Measurements from ENCODE around the gene RIMBP3B.
"Not testable (repeated sequence)": the region's sequence is repeated elsewhere in the genome, so short reads cannot be mapped to it uniquely, and the experiment has no call there.

DNA sequence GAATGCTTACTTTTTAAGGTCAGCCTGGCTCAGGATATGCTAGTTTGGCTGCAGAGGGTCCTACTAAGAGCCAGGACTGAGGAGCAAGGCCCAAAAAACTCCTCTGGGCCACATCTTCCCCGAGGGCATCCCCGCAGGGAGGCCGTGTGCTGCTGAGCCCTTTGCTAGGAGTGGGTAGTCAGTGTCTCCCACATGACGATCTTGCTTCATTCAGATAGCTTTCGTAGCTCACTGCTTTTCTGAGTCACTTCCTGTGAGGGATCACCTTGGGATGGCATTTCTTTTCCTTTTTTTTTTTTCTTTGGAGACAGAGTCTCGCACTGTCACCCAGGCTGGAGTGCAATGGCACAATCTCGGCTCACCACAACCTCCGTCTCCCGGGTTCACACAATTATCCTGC is 6.5 kb downstream of the RIMBP3B start:
- TF ChIP-seq, protein P1, sequence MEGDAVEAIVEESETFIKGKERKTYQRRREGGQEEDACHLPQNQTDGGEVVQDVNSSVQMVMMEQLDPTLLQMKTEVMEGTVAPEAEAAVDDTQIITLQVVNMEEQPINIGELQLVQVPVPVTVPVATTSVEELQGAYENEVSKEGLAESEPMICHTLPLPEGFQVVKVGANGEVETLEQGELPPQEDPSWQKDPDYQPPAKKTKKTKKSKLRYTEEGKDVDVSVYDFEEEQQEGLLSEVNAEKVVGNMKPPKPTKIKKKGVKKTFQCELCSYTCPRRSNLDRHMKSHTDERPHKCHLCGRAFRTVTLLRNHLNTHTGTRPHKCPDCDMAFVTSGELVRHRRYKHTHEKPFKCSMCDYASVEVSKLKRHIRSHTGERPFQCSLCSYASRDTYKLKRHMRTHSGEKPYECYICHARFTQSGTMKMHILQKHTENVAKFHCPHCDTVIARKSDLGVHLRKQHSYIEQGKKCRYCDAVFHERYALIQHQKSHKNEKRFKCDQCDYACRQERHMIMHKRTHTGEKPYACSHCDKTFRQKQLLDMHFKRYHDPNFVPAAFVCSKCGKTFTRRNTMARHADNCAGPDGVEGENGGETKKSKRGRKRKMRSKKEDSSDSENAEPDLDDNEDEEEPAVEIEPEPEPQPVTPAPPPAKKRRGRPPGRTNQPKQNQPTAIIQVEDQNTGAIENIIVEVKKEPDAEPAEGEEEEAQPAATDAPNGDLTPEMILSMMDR (IDR thresholded peaks at IDR 0.05), result not testable (repeated sequence)
- not testable (repeated sequence) for TF ChIP-seq POLR2A (IDR thresholded peaks at IDR 0.05)
